Epithelial cell of proximal tubule (primary cell): ENCODE results near the gene ABAT. TPM values are rescaled to one million over a fixed set of nuclear protein-coding genes. Genes with fewer than 3 reads are reported as not detected.
"Not testable (repeated sequence)": the region's sequence is repeated elsewhere in the genome, so short reads cannot be mapped to it uniquely, and the experiment has no call there.

ENCODE experiments used
- DNase-seq: peaks from one replicate; pipeline ENCODE4 v3.0.0-alpha.2; 2011; ENCODE audit warnings: low read depth
- H3K4me3 ChIP-seq: 2 replicates; pipeline ENCODE4 v1.5.1; 2011; ENCODE audit warnings: low read depth, mild to moderate bottlenecking, low read length
- total RNA-seq: library from RNA; depleted of rRNA; stranded (reverse); fragments of >200 nt; gene quantifications from 2 replicates; pipeline ENCODE4 v1.2.3, GENCODE V29; 2015
- TF ChIP-seq, protein P1 (sequence below): conservative IDR thresholded peaks from 2 replicates; pipeline ENCODE4 v1.5.1; 2012; ENCODE audit warnings: low read depth, mild to moderate bottlenecking, low read length

The ABAT gene
- total RNA-seq, 1 donor from 2014 or later, result 3.9 TPM

DNA sequence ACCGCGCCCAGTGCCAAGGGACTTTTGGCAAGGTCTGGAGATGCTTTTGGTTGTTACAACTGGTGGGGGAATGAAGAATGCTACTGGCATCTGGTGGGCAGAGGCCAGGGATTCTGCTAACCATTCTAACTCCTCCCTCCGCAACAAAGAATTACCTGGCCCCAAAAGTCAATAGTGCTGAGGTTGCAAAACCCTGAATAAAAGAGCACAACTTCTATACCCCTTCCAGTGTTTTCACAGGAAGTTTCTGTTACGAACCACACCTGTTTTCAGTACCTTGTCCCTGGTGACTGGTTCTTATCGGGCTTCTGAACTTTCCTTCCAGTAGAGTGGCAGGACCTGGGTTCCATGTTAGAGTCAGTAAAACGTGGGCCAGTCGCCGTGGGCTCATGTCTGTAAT is 17.3 kb downstream of the ABAT start:
- TF ChIP-seq, protein P1, sequence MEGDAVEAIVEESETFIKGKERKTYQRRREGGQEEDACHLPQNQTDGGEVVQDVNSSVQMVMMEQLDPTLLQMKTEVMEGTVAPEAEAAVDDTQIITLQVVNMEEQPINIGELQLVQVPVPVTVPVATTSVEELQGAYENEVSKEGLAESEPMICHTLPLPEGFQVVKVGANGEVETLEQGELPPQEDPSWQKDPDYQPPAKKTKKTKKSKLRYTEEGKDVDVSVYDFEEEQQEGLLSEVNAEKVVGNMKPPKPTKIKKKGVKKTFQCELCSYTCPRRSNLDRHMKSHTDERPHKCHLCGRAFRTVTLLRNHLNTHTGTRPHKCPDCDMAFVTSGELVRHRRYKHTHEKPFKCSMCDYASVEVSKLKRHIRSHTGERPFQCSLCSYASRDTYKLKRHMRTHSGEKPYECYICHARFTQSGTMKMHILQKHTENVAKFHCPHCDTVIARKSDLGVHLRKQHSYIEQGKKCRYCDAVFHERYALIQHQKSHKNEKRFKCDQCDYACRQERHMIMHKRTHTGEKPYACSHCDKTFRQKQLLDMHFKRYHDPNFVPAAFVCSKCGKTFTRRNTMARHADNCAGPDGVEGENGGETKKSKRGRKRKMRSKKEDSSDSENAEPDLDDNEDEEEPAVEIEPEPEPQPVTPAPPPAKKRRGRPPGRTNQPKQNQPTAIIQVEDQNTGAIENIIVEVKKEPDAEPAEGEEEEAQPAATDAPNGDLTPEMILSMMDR, result no peak
- no peak for DNase-seq
- H3K4me3 ChIP-seq, result no peak overlapping the region

DNA sequence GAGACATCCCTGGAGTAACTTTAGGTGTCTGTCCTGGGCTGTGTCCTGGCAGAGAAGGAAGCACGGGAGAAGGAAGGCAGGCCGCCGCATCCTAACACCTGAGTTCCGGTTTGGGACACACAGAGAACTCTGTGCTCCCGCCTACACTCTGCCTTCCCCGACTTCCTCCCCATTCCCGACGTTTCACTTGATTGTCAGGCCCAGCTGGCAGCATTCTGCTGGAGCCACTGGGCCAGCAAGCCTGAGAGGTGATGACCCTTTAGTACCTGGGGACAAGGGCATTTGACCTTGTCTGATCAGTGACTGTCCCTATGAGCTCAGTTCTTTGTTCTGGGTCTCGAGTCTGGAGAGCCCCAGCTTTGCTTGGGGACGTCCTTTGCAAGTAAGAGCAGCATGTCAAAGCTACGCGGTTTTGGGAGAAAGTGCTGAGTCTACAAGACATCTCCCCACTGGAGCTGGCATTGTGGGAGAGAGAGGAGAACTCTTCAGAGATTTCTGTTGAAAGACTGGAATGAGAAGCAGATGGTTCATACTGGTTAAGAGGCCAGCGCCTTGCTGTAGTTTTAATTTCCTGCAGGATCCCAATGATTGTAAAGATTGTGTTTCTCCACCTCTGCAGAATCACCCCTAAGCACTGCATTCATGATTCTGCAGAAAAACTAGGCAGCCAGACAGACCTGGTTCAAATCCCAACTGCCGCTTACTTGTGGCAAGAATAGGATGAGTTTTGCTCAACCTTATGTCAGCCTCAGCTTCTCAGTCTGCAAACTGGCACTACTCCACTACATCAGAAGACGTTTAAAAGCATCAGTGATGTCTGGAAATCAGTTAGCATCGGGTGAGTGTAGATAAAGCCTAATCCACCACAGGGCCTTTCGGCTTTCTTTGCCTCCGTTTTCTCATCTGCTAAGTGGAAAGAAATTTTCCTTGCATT is 20.6 kb downstream of the ABAT start:
- no peak for DNase-seq
- TF ChIP-seq, protein P1, result no peak
- no peak overlapping the region for H3K4me3 ChIP-seq

DNA sequence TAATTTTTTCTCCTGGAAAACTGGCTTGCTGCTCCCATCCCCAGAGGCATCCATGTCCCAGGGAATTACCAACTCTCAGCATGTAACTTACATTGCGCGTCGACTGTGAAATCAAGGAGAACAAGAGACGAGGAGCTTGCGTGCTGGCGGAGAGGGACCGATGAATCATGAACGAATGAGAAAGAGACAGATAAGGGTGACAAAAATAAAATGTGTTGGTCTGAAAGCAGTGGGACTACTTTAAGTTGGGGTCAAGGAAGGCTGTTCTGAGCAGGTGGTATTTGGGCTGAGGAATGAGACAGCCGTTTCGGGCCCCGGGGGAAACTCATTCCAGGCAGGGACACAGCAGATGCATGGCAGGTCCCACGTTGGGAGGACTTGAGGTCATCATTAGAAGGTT is 22.5 kb downstream of the ABAT start:
- H3K4me3 ChIP-seq, result no peak overlapping the region
- TF ChIP-seq, protein P1, result no peak
- DNase-seq, result no peak

DNA sequence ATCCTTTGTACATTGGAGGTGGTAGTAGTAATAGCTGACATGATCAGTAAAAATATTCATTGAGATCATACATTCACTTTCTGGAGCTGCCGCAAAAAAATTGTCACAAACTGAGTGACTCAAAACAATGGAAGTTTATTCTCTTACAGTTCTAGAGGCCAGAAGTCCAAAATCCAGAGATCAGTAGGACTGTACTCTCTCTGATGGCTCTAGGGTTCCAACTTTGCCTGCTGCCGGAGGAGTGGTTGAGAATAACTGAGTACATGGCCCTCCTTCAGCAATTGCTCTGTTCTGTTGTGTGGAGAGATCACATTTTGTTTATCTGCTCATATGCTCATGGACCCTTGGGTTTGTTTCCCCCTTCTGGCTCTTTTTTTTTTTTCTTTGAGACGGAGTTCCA is 23.5 kb downstream of the ABAT start:
- no peak overlapping the region for H3K4me3 ChIP-seq
- DNase-seq, result no peak
- TF ChIP-seq, protein P1, result no peak

DNA sequence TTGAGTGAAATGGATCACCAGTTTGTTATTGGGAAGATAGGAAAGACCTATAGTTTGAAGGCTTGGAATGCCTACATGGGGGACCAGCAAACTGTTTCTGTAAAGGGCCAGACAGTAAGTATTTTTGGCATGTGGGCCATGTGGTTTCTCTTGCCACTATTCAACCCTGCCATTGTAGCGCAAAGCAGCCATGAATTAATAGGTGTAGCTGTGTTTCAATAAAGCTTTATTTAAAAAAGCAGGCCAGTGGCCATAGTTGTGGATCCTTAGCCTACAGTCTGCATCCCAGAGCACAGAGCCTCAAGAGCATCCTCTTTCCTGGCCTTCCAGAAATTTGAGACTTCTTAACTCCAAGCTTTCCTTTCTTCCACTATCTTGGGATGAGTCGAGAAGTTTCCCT is 29.3 kb downstream of the ABAT start:
- TF ChIP-seq, protein P1, result no peak
- no peak for DNase-seq
- no peak overlapping the region for H3K4me3 ChIP-seq

DNA sequence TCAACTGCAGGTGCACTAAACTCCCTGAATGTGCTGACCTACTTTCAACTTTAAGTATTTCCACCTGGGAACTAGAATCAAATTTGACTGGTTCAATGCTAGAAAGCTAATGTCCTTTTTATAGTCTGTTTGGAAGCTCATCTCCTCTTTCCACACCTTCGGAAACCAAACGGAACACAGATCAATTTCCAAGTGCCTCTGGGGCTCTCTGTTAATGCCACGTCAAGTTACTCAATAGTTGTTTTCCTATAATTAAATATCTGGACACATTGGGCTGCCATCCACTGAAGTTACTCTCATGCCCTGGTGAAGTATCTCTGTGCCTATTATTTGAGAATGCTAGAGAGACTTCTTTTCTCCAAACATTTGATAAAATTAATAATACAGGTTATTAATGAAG is 29.7 kb downstream of the ABAT start:
- TF ChIP-seq, protein P1, result no peak
- H3K4me3 ChIP-seq, result no peak overlapping the region
- DNase-seq, result no peak

DNA sequence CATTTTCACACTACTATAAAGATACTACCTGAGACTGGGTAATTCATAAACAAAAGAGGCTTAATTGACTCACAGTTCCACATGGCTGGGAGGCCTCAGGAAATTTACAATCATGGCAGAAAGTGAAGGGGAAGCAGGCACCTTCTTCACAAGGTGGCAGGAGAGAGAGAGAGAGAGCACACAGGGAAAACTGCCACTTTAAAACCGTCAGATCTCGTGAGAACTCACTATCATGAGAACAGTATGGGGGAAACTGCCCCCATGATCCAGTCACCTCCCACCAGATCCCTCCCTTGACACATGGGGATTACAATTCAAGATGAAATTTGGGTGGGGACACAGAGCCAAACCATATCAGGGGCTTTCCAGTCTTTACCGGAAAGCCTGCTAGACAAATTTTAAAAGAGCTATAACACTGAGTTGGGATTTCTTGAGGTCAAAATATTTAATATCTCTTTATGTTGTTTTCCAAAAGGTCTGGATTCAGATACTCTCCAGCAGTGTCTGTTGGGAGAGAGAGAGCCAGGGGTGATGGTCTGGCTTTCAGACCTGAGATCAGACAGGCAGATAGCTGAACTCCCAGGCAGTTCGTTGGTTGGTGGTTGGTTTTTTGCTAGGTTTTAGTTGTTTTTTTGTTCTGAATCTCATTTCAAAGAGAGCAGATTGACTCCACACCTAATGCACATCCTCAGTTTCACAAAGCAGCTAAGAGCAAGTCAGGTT is 30.8 kb downstream of the ABAT start:
- DNase-seq, H3K4me3 ChIP-seq: not testable (repeated sequence)
